ENCODE measurements around the gene PYGL. TPM values are rescaled to one million over a fixed set of nuclear protein-coding genes. Genes with fewer than 3 reads are reported as not detected.
A peak's percentile ranks its signal among the peaks of the same experiment; 100 is the strongest.

Gene PYGL
- polyA plus RNA-seq, 1 of the 3 experiments (the other 2 are of a cell fraction), result 60.2 TPM

GRCh38 chr14:50859296-50859624, 85.0 kb downstream of the PYGL start:
- Histone ChIP-seq H3K79me2 (ENCODE audit: insufficient read depth) (no peaks in the 10 kb centered on the region), H3K4me3 (ENCODE audit: low read depth in 2 of 2, low read length in 1 of 2) (no peak overlapping the region), H4K20me1 (ENCODE audit: insufficient read depth) (no peaks in the 10 kb centered on the region), H3K36me3 (replicated peaks in 1 of 2; ENCODE audit: control insufficient read depth in 1 of 2, insufficient read depth in 2 of 2, low read length in 1 of 2) (no peaks in the 10 kb centered on the region), H3K9ac (no peak overlapping the region), H3K9me3 (no peaks in the 10 kb centered on the region), H3K27me3 (ENCODE audit: insufficient read depth) (no peaks in the 10 kb centered on the region), H3K4me1 (ENCODE audit: control insufficient read depth in 1 of 2, insufficient read depth in 2 of 2, low read depth in 1 of 2, low read length in 1 of 2) (peaks cover 4 to 5% of the 10 kb centered on the region in 2 experiments; a peak in 2 of 4 replicates), H2AFZ (ENCODE audit: low read depth) (peak overlapping the region; percentile 56; the same call in 1 of the 2 replicates), H3F3A (replicated peaks; ENCODE audit: insufficient read depth) (no peaks in the 10 kb centered on the region), H3K4me2 (no peak overlapping the region), H3K9me2 (no peaks in the 10 kb centered on the region), H3K27ac (ENCODE audit: low read depth in 2 of 2, low read length in 1 of 2) (no peak overlapping the region)
- WGBS (ENCODE audit: low lambda C conversion rate), result 100% methylated on average over 1 of the region's 1 CpG
- CTCF ChIA-PET, result interaction anchor here (0.9 to 4.1 kb wide), 11 partner anchors 8 to 259 kb away, joined by 4 to 23 read pairs (median 10); no protein-coding TSS in a partner anchor
- DNase-seq, result no peak
- POLR2A ChIA-PET, result no interaction called here
- TF ChIP-seq TEAD4 (IDR thresholded peaks at IDR 0.05; ENCODE audit: borderline replicate concordance, insufficient read depth), result no peak
- TF ChIP-seq, protein P1, sequence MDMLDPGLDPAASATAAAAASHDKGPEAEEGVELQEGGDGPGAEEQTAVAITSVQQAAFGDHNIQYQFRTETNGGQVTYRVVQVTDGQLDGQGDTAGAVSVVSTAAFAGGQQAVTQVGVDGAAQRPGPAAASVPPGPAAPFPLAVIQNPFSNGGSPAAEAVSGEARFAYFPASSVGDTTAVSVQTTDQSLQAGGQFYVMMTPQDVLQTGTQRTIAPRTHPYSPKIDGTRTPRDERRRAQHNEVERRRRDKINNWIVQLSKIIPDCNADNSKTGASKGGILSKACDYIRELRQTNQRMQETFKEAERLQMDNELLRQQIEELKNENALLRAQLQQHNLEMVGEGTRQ (IDR thresholded peaks at IDR 0.05; ENCODE audit: borderline replicate concordance, low read depth, low read length), result no peak
- TF ChIP-seq TCF12 (IDR thresholded peaks at IDR 0.05), result no peak
- TF ChIP-seq CTCF (IDR thresholded peaks at IDR 0.05), result no peak

DNA sequence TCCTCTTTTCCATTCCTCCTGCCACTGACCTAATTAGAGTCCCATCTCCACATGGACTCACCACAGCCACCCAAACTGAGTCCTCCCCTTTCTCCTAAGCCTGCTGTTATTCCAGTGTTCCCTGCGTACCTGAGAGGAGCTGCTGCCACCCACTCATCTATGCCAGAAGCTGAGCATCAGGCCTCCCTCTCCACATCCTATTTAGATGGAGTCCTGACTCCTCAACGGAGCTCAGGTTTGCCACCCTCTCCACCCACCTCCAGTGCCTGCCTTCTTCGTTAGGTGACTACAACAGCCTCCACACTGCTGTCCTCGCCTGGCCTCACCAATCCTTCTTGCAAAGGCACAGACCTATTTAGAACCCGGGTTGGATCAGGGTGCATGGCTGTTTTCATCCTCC, 87.6 kb downstream of the PYGL start:
- Histone ChIP-seq H3K4me3 (ENCODE audit: low read depth in 2 of 2, low read length in 1 of 2) (no peak overlapping the region), H3K9me3 (no peaks in the 10 kb centered on the region), H3K4me2 (no peak overlapping the region), H3K4me1 (ENCODE audit: control insufficient read depth in 1 of 2, insufficient read depth in 2 of 2, low read depth in 1 of 2, low read length in 1 of 2) (peaks cover 4 to 5% of the 10 kb centered on the region in 2 experiments; a peak in 2 of 4 replicates), H3K36me3 (replicated peaks in 1 of 2; ENCODE audit: control insufficient read depth in 1 of 2, insufficient read depth in 2 of 2, low read length in 1 of 2) (no peaks in the 10 kb centered on the region), H2AFZ (ENCODE audit: low read depth) (no peak overlapping the region), H3K27me3 (ENCODE audit: insufficient read depth) (no peaks in the 10 kb centered on the region), H4K20me1 (ENCODE audit: insufficient read depth) (no peaks in the 10 kb centered on the region), H3K27ac (ENCODE audit: low read depth in 2 of 2, low read length in 1 of 2) (no peak overlapping the region), H3K9ac (no peak overlapping the region), H3K79me2 (ENCODE audit: insufficient read depth) (no peaks in the 10 kb centered on the region), H3K9me2 (no peaks in the 10 kb centered on the region), H3F3A (replicated peaks; ENCODE audit: insufficient read depth) (no peaks in the 10 kb centered on the region)
- CTCF ChIA-PET, result interaction anchor here (0.8 to 1.9 kb wide), 4 partner anchors 26 to 539 kb away, joined by 3 to 4 read pairs (median 3); no protein-coding TSS in a partner anchor
- 67% methylated on average over 5 of the region's 5 CpGs for WGBS (ENCODE audit: low lambda C conversion rate)
- TF ChIP-seq POLR2AphosphoS5 (IDR thresholded peaks at IDR 0.05; ENCODE audit: low read depth, low read length), result no peak
- no peak for TF ChIP-seq EP300 (IDR thresholded peaks at IDR 0.05; ENCODE audit: borderline replicate concordance in 1 of 2, low read depth in 1 of 2, low read length in 1 of 2)
- TF ChIP-seq SMC3 (IDR thresholded peaks at IDR 0.05; ENCODE audit: low read depth, low read length), result no peak
- TF ChIP-seq USF1 (IDR thresholded peaks at IDR 0.05; ENCODE audit: borderline replicate concordance, low read depth), result no peak
- no peak for TF ChIP-seq JUND (IDR thresholded peaks at IDR 0.05)
- TF ChIP-seq, protein P1 (IDR thresholded peaks at IDR 0.05; ENCODE audit: borderline replicate concordance, low read depth, low read length), result no peak
- no peak for TF ChIP-seq NRF1 (IDR thresholded peaks at IDR 0.05; ENCODE audit: low read depth, low read length)
- no peak for TF ChIP-seq MXI1 (IDR thresholded peaks at IDR 0.05; ENCODE audit: low read depth, low read length)
- TF ChIP-seq, protein P2, sequence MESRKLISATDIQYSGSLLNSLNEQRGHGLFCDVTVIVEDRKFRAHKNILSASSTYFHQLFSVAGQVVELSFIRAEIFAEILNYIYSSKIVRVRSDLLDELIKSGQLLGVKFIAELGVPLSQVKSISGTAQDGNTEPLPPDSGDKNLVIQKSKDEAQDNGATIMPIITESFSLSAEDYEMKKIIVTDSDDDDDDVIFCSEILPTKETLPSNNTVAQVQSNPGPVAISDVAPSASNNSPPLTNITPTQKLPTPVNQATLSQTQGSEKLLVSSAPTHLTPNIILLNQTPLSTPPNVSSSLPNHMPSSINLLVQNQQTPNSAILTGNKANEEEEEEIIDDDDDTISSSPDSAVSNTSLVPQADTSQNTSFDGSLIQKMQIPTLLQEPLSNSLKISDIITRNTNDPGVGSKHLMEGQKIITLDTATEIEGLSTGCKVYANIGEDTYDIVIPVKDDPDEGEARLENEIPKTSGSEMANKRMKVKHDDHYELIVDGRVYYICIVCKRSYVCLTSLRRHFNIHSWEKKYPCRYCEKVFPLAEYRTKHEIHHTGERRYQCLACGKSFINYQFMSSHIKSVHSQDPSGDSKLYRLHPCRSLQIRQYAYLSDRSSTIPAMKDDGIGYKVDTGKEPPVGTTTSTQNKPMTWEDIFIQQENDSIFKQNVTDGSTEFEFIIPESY (IDR thresholded peaks at IDR 0.05; ENCODE audit: borderline replicate concordance, low read depth), result no peak
- TF ChIP-seq RCOR1 (IDR thresholded peaks at IDR 0.05; ENCODE audit: low read length), result no peak
- DNase-seq, result no peak
- POLR2A ChIA-PET, result no interaction called here

Measured in SK-N-SH (cell line).